ENCODE results near the gene NEMP2.

Gene NEMP2

GRCh38 chr2:190501702-190502407, 32.7 kb downstream of the NEMP2 start:
- Histone ChIP-seq H3K4me3 (ENCODE audit: low read depth, low read length, poor library complexity, severe bottlenecking) (no peak overlapping the region), H3K9me3 (ENCODE audit: low read length) (no peaks in the 10 kb centered on the region), H2AFZ (ENCODE audit: low read length) (no peak overlapping the region), H3K9ac (ENCODE audit: low read length) (no peak overlapping the region), H4K20me1 (ENCODE audit: insufficient read depth, low read length) (no peaks in the 10 kb centered on the region), H3K79me2 (ENCODE audit: insufficient read depth, low read length) (no peaks in the 10 kb centered on the region), H3K4me2 (ENCODE audit: low read length) (no peak overlapping the region), H3K4me1 (ENCODE audit: insufficient read depth, low read length, severe bottlenecking) (peaks cover 9% of the 10 kb centered on the region), H3K27ac (ENCODE audit: low read depth, low read length, poor library complexity, severe bottlenecking) (no peak overlapping the region), H3K9me2 (ENCODE audit: low read depth, low read length) (no peaks in the 10 kb centered on the region), H3K36me3 (ENCODE audit: insufficient read depth, low read length) (peaks cover 20% of the 10 kb centered on the region; the same call in 1 of the 2 replicates), H3K27me3 (ENCODE audit: insufficient read depth, low read length) (no peaks in the 10 kb centered on the region), H3F3A (ENCODE audit: insufficient read depth, low read length) (no peaks in the 10 kb centered on the region)
- TF ChIP-seq EZH2 (IDR thresholded peaks at IDR 0.05; ENCODE audit: borderline replicate concordance, low read length) (no peak), CTCF (IDR thresholded peaks at IDR 0.05; ENCODE audit: low read length) (no peak)

GRCh38 chr2:190501231-190501630, 33.3 kb downstream of the NEMP2 start:
- H3K9me3 ChIP-seq (ENCODE audit: low read length), result no peaks in the 10 kb centered on the region
- H2AFZ ChIP-seq (ENCODE audit: low read length), result no peak overlapping the region
- no peaks in the 10 kb centered on the region for H4K20me1 ChIP-seq (ENCODE audit: insufficient read depth, low read length)
- H3K27me3 ChIP-seq (ENCODE audit: insufficient read depth, low read length), result no peaks in the 10 kb centered on the region
- no peaks in the 10 kb centered on the region for H3K79me2 ChIP-seq (ENCODE audit: insufficient read depth, low read length)
- H3F3A ChIP-seq (ENCODE audit: insufficient read depth, low read length), result no peaks in the 10 kb centered on the region
- no peak overlapping the region for H3K9ac ChIP-seq (ENCODE audit: low read length)
- H3K9me2 ChIP-seq (ENCODE audit: low read depth, low read length), result no peaks in the 10 kb centered on the region
- peaks cover 20% of the 10 kb centered on the region; the same call in 1 of the 2 replicates for H3K36me3 ChIP-seq (ENCODE audit: insufficient read depth, low read length)
- H3K27ac ChIP-seq (ENCODE audit: low read depth, low read length, poor library complexity, severe bottlenecking), result no peak overlapping the region
- H3K4me3 ChIP-seq (ENCODE audit: low read depth, low read length, poor library complexity, severe bottlenecking), result no peak overlapping the region
- no peak overlapping the region for H3K4me2 ChIP-seq (ENCODE audit: low read length)
- no peak for TF ChIP-seq CTCF (IDR thresholded peaks at IDR 0.05; ENCODE audit: low read length)
- TF ChIP-seq EZH2 (IDR thresholded peaks at IDR 0.05; ENCODE audit: borderline replicate concordance, low read length), result no peak
- H3K4me1 ChIP-seq (ENCODE audit: insufficient read depth, low read length, severe bottlenecking), result peaks cover 5% of the 10 kb centered on the region

GRCh38 chr2:190500054-190500502, 34.4 kb downstream of the NEMP2 start:
- Histone ChIP-seq H3K4me3 (ENCODE audit: low read depth, low read length, poor library complexity, severe bottlenecking) (no peak overlapping the region), H3F3A (ENCODE audit: insufficient read depth, low read length) (no peaks in the 10 kb centered on the region), H2AFZ (ENCODE audit: low read length) (no peak overlapping the region), H3K36me3 (ENCODE audit: insufficient read depth, low read length) (peaks cover 13% of the 10 kb centered on the region; the same call in 1 of the 2 replicates), H3K27me3 (ENCODE audit: insufficient read depth, low read length) (no peaks in the 10 kb centered on the region), H4K20me1 (ENCODE audit: insufficient read depth, low read length) (no peaks in the 10 kb centered on the region), H3K4me1 (ENCODE audit: insufficient read depth, low read length, severe bottlenecking) (no peaks in the 10 kb centered on the region), H3K9ac (ENCODE audit: low read length) (no peak overlapping the region), H3K9me3 (ENCODE audit: low read length) (no peaks in the 10 kb centered on the region), H3K79me2 (ENCODE audit: insufficient read depth, low read length) (no peaks in the 10 kb centered on the region), H3K4me2 (ENCODE audit: low read length) (no peak overlapping the region), H3K27ac (ENCODE audit: low read depth, low read length, poor library complexity, severe bottlenecking) (no peak overlapping the region), H3K9me2 (ENCODE audit: low read depth, low read length) (no peaks in the 10 kb centered on the region)
- TF ChIP-seq CTCF (IDR thresholded peaks at IDR 0.05; ENCODE audit: low read length) (no peak), EZH2 (IDR thresholded peaks at IDR 0.05; ENCODE audit: borderline replicate concordance, low read length) (no peak)

All from OCI-LY1 (cell line).